KBM-7 (cell line): ENCODE data around the gene NQO1.
"Not testable (repeated sequence)": the region's sequence is repeated elsewhere in the genome, so short reads cannot be mapped to it uniquely, and the experiment has no call there.

Experiments used
- DNase-seq: peaks from one replicate; pipeline ENCODE4 v3.0.0-alpha.2; 2015
- in situ Hi-C: fragments of 300-500 bp; cut with MboI; formaldehyde crosslinking; loops from 2 replicates; pipeline ENCODE4 v1.14.3; 2020; ENCODE audit warnings: low sequenced_read_pairs, low pct_unique_long_range_greater_than_20kb, mixed read lengths

Gene NQO1

GRCh38 chr16:69726313-69727060, at the start of gene NQO1:
Gene NQO1 (minus strand): TSS chr16:69726560. CDS start chr16:69726439, 121 bp downstream.
- in situ Hi-C loops = no loop called here
- DNase-seq = peak; percentile 95

- in situ Hi-C loops = no loop called here
- DNase-seq = no peak
Observed at GRCh38 chr16:69775563-69775962, 49.2 kb upstream of the NQO1 start.

- in situ Hi-C loops = no loop called here
Observed at GRCh38 chr16:69773260-69773947, 47.0 kb upstream of the NQO1 start.

GRCh38 chr16:69771651-69771967, 45.2 kb upstream of the NQO1 start:
- in situ Hi-C loops = no loop called here
- DNase-seq = no peak

More at GRCh38 chr16:69773260-69773947, 47.0 kb upstream of the NQO1 start:
- no peak for DNase-seq

- no peak for DNase-seq
- in situ Hi-C loops = no loop called here
Observed at GRCh38 chr16:69769404-69769803, 43.0 kb upstream of the NQO1 start.

GRCh38 chr16:69768666-69769065, 42.3 kb upstream of the NQO1 start:
- DNase-seq = no peak
- in situ Hi-C loops = no loop called here

GRCh38 chr16:69767459-69768229, 41.3 kb upstream of the NQO1 start:
- DNase-seq = no peak
- in situ Hi-C loops = no loop called here

GRCh38 chr16:69763599-69763942, 37.2 kb upstream of the NQO1 start:
- in situ Hi-C loops = no loop called here
- DNase-seq = no peak

- peak; percentile 66 for DNase-seq
- in situ Hi-C loops = no loop called here
Observed at GRCh38 chr16:69762814-69763598, 36.6 kb upstream of the NQO1 start.

- peak; percentile 85 for DNase-seq
- in situ Hi-C loops = no loop called here
Observed at GRCh38 chr16:69761983-69762813, 35.8 kb upstream of the NQO1 start, which contains the start of gene WWP2. Gene WWP2 (plus strand): TSS chr16:69762332. CDS start chr16:69787011, 24,679 bp downstream.

GRCh38 chr16:69757375-69757774, 31.0 kb upstream of the NQO1 start:
- in situ Hi-C loops, DNase-seq: not testable (repeated sequence)

GRCh38 chr16:69756705-69757104, 30.3 kb upstream of the NQO1 start:
- in situ Hi-C loops = no loop called here
- no peak for DNase-seq

GRCh38 chr16:69754469-69755310, 28.3 kb upstream of the NQO1 start, which contains the start of gene NOB1:
Gene NOB1 (minus strand): TSS chr16:69754926. CDS start chr16:69754910, 16 bp downstream.
- in situ Hi-C loops = no loop called here

GRCh38 chr16:69754143-69754468, 27.7 kb upstream of the NQO1 start:
- in situ Hi-C loops = no loop called here

More at GRCh38 chr16:69754469-69755310, 28.3 kb upstream of the NQO1 start, which contains the start of gene NOB1:
- peak; percentile 98 for DNase-seq

GRCh38 chr16:69748694-69749345, 22.5 kb upstream of the NQO1 start:
- in situ Hi-C loops = no loop called here
- DNase-seq = no peak

More at GRCh38 chr16:69754143-69754468, 27.7 kb upstream of the NQO1 start:
- no peak for DNase-seq

- in situ Hi-C loops = no loop called here
- DNase-seq = no peak
Observed at GRCh38 chr16:69747115-69747514, 20.8 kb upstream of the NQO1 start.

GRCh38 chr16:69745959-69746358, 19.6 kb upstream of the NQO1 start:
- no peak for DNase-seq
- in situ Hi-C loops = no loop called here
